DND-41 (cell line): ENCODE measurements around the gene COL4A1.

ENCODE experiments used
- EZH2 ChIP-seq: IDR thresholded peaks from 3 replicates; pipeline ENCODE4 v1.6.1; 2012; ENCODE audit warnings: borderline replicate concordance, low read depth, mild to moderate bottlenecking, moderate library complexity, low read length, inconsistent platforms; ENCODE audit not compliant: severe bottlenecking
- TF ChIP-seq, protein P1 (sequence below): IDR thresholded peaks from 2 replicates; pipeline ENCODE4 v1.5.1; 2012; ENCODE audit warnings: borderline replicate concordance, low read length, moderate library complexity, mild to moderate bottlenecking; ENCODE audit not compliant: poor library complexity, severe bottlenecking; ENCODE audit errors: extremely low read depth

DNA sequence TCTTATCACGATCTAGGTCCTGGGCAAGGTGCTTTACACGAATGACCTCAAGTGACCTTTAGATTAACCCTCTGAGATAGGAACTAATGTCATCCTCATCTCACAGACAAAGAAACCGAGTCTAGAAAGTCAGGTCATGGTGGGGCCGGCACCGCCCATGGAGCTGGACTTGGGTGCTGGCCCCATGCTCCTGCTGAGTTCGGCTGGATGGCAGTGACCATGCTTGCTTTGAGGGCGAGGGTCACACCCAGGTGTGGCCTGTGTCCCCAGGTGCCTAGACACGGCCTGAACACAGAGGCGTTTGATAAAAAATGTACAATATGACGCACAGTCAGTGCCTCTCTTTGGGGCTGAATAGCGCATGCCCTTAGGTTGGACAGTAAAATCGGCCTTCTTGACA lies 26.9 kb upstream of the COL4A1 start:
- TF ChIP-seq, protein P1, sequence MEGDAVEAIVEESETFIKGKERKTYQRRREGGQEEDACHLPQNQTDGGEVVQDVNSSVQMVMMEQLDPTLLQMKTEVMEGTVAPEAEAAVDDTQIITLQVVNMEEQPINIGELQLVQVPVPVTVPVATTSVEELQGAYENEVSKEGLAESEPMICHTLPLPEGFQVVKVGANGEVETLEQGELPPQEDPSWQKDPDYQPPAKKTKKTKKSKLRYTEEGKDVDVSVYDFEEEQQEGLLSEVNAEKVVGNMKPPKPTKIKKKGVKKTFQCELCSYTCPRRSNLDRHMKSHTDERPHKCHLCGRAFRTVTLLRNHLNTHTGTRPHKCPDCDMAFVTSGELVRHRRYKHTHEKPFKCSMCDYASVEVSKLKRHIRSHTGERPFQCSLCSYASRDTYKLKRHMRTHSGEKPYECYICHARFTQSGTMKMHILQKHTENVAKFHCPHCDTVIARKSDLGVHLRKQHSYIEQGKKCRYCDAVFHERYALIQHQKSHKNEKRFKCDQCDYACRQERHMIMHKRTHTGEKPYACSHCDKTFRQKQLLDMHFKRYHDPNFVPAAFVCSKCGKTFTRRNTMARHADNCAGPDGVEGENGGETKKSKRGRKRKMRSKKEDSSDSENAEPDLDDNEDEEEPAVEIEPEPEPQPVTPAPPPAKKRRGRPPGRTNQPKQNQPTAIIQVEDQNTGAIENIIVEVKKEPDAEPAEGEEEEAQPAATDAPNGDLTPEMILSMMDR, result no peak
- TF ChIP-seq EZH2, result no peak
